ENCODE measurements around the gene HIGD1C. TPM values are rescaled to one million over a fixed set of nuclear protein-coding genes. Genes with fewer than 3 reads are reported as not detected.
"Not testable (repeated sequence)": the region's sequence is repeated elsewhere in the genome, so short reads cannot be mapped to it uniquely, and the experiment has no call there.

Gene HIGD1C
- total RNA-seq, 1 donor from 2014 or later = not detected

GRCh38 chr12:50925342-50925651, 27.0 kb upstream of the HIGD1C start:
- Histone ChIP-seq H3K27me3 (no peaks in the 10 kb centered on the region), H3K4me3 (peak overlapping the region; percentile 75 to 80), H3K4me1 (peaks cover 0 to 24% of the 10 kb centered on the region in 2 donors), H3K9me3 (no peaks in the 10 kb centered on the region), H3K36me3 (peaks cover 5 to 7% of the 10 kb centered on the region in 2 donors), H3K27ac (peak overlapping the region; percentile 79 to 82)
- intact Hi-C loops (cut with DNase I) = loop anchor here (1.0 to 10.0 kb wide), 4 partner anchors 60 to 290 kb away; partner anchors contain the start of gene POU6F1
- no peak for DNase-seq (ENCODE audit: low spot score in 2 of 2)
- no peak for TF ChIP-seq CTCF (IDR thresholded peaks at IDR 0.05)

DNA sequence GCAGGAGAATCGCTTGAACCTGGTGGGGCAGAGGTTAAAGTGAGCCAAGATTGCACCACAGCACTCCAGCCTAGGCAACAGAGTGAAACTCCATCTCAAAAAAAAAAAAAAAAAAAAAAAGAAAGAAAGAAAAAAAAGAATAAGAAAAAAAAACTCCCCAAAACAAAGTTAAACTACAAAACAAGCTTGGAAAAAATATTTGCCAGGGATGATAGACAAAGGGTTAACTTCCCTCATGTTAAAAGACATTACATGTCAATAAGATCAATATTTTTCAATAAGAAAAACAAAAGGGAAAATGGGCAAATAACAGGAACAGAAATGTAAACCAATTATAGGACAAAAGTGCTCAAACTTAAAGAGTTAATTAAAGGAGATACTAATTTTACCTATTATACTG, 26.4 kb upstream of the HIGD1C start:
- H3K4me1 ChIP-seq = peaks cover 0 to 24% of the 10 kb centered on the region in 2 donors
- intact Hi-C loops (cut with DNase I) = loop anchor here (1.0 to 10.0 kb wide), 4 partner anchors 59 to 289 kb away; partner anchors contain the start of gene POU6F1

GRCh38 chr12:50926415-50926814, 25.9 kb upstream of the HIGD1C start:
- Histone ChIP-seq H3K9me3 (no peaks in the 10 kb centered on the region), H3K36me3 (peaks cover 16 to 18% of the 10 kb centered on the region in 2 donors), H3K27ac (peak overlapping the region; percentile 79 to 82), H3K27me3 (no peaks in the 10 kb centered on the region), H3K4me3 (peak overlapping the region; percentile 75 to 80), H3K4me1 (peaks cover 0 to 26% of the 10 kb centered on the region in 2 donors)
- no peak for DNase-seq (ENCODE audit: low spot score in 2 of 2)
- TF ChIP-seq CTCF (IDR thresholded peaks at IDR 0.05) = no peak
- intact Hi-C loops (cut with DNase I) = loop anchor here (10.0 kb wide), 1 partner anchor 288 kb away; the partner anchor contains the start of gene POU6F1

More for the DNA sequence above, 26.4 kb upstream of the HIGD1C start:
- no peak for DNase-seq (ENCODE audit: low spot score in 2 of 2)
- Histone ChIP-seq H3K4me3 (peak overlapping the region; percentile 75 to 80), H3K36me3 (peaks cover 11 to 14% of the 10 kb centered on the region in 2 donors), H3K27me3 (no peaks in the 10 kb centered on the region), H3K27ac (peak overlapping the region; percentile 79 to 82), H3K9me3 (no peaks in the 10 kb centered on the region)
- TF ChIP-seq CTCF (IDR thresholded peaks at IDR 0.05) = no peak

DNA sequence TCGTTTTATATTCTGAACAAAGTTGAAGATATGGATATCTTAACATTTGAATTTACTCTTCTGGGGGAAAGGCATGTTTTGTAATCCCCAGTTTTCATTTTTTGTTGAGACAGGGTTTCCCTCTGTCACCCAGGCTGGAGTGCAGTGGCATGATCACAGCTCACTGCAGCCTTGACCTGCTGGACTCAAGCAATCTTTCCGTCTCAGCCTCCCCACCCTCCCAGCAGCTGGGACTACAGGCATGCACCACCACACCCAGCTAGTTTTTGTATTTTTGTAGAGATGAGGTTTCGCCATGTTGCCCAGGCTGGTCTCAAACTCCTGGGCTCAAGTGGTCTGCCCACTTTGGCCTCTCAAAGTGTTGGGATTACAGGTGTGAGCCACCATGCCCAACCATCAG, 25.4 kb upstream of the HIGD1C start:
- intact Hi-C loops (cut with DNase I) = loop anchor here (10.0 kb wide), 1 partner anchor 288 kb away; the partner anchor contains the start of gene POU6F1
- peaks cover 22 to 23% of the 10 kb centered on the region in 2 donors for H3K36me3 ChIP-seq
- not testable (repeated sequence) for DNase-seq (ENCODE audit: low spot score in 2 of 2); H3K27me3 ChIP-seq; H3K9me3 ChIP-seq
- peak overlapping the region; percentile 75 to 80 for H3K4me3 ChIP-seq
- H3K4me1 ChIP-seq = peaks cover 0 to 22% of the 10 kb centered on the region in 2 donors
- peak overlapping the region; percentile 43 to 79 for H3K27ac ChIP-seq

- no peaks in the 10 kb centered on the region for H3K27me3 ChIP-seq
- no peaks in the 10 kb centered on the region for H3K9me3 ChIP-seq
- peaks cover 0 to 20% of the 10 kb centered on the region in 2 donors for H3K4me1 ChIP-seq
- DNase-seq (ENCODE audit: low spot score in 2 of 2) = no peak
- H3K36me3 ChIP-seq = peaks cover 25 to 26% of the 10 kb centered on the region in 2 donors
- no peak for TF ChIP-seq CTCF (IDR thresholded peaks at IDR 0.05)
- peak overlapping the region; percentile 75 to 80 for H3K4me3 ChIP-seq
- intact Hi-C loops (cut with DNase I) = loop anchor here (10.0 kb wide), 1 partner anchor 287 kb away; the partner anchor contains the start of gene POU6F1
- peak overlapping the region; percentile 43 to 79 for H3K27ac ChIP-seq
Measured at GRCh38 chr12:50927356-50927755, 25.0 kb upstream of the HIGD1C start.

- H3K4me3 ChIP-seq = peak overlapping the region; percentile 75 to 80
- H3K27me3 ChIP-seq = no peaks in the 10 kb centered on the region
- TF ChIP-seq CTCF (IDR thresholded peaks at IDR 0.05) = no peak
- DNase-seq (ENCODE audit: low spot score in 2 of 2) = no peak
- peaks cover 0 to 15% of the 10 kb centered on the region in 2 donors for H3K4me1 ChIP-seq
- intact Hi-C loops (cut with DNase I) = loop anchor here (10.0 kb wide), 1 partner anchor 287 kb away; the partner anchor contains the start of gene POU6F1
- H3K9me3 ChIP-seq = no peaks in the 10 kb centered on the region
- peaks cover 25 to 26% of the 10 kb centered on the region in 2 donors for H3K36me3 ChIP-seq
- H3K27ac ChIP-seq = peak overlapping the region; percentile 43 to 79
Measured at GRCh38 chr12:50927766-50928224, 24.5 kb upstream of the HIGD1C start.

Measured in ascending aorta (tissue), 2 donors.